Stimulated activated CD8-positive, alpha-beta memory T cell treated with anti-CD3 and anti-CD28 coated beads, Interleukin-12 subunit alpha, Interleukin-12 subunit beta, amount 100 ng/mL, for 4 hours (primary cell): Measurements from ENCODE around the gene COPS6.

Source experiments
- DNase-seq: peaks from one replicate; pipeline ENCODE4 v3.0.0-alpha.2; 2020; ENCODE audit warnings: low read depth

The COPS6 gene

GRCh38 chr7:100102950-100103840, 14.4 kb downstream of the COPS6 start:
- no peak for DNase-seq

DNA sequence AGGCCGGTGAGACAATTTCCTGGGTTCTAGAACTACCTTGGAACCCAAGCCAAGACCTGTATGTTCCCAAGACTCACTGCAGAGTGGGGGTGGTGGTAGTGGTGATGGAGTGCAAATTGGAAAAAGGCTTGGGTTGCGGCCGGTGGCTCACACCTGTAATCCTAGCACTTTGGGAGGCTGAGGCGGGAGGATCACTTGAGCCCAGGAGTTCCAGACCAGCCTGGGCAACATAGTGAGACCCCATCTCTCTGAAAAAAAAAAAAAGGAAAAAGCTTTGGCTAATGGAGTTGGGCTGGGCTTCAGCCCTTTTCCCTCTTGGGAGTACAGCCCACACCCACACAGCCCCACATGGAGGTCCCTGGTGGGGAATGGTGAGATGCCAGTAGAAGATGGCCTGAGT, 16.8 kb downstream of the COPS6 start:
- DNase-seq = no peak

GRCh38 chr7:100106633-100107032, 17.9 kb downstream of the COPS6 start:
- no peak for DNase-seq

- DNase-seq = no peak
Observed at GRCh38 chr7:100107125-100107737, 18.5 kb downstream of the COPS6 start.

- DNase-seq = no peak
Observed at GRCh38 chr7:100107890-100108289, 19.1 kb downstream of the COPS6 start.

- no peak for DNase-seq
Observed at GRCh38 chr7:100109521-100110163, 20.9 kb downstream of the COPS6 start.

DNA sequence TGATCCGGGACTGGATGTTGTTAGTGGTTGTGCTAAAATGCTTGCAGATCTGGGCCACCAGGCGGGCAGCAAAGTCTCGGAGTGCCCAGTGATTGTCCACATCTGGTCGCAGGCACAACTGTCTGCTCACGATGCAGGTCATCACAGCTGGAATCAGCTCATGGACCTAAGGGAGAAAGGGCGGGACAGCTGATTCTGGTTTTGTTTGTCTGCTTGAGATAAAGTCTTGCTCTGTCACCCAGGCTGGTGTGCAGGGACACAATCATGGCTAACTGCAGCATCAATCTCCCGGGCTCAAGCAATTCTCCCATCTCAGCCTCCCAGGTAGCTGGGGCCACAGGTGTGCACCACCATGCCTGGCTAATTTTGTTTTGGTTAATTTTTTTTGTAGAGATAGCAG, 22.4 kb downstream of the COPS6 start:
- DNase-seq = no peak

- DNase-seq = no peak
Observed at GRCh38 chr7:100111914-100112313, 23.1 kb downstream of the COPS6 start.

- DNase-seq = no peak
Observed at GRCh38 chr7:100115026-100115425, 26.3 kb downstream of the COPS6 start.

- no peak for DNase-seq
Observed at GRCh38 chr7:100118388-100119071, 29.8 kb downstream of the COPS6 start.

- peak; percentile 87 for DNase-seq
Observed at GRCh38 chr7:100119072-100119969, 30.6 kb downstream of the COPS6 start, which contains the start of the genes CNPY4 and TAF6. CNPY4 (plus strand) TSS chr7:100119634; CDS start chr7:100119745, 111 bp downstream. TAF6 (minus strand) TSS chr7:100119358; CDS start chr7:100114209, 5,149 bp downstream.

- peak; percentile 44 for DNase-seq
Observed at GRCh38 chr7:100119970-100120732, 31.4 kb downstream of the COPS6 start.

GRCh38 chr7:100120733-100121036, 31.9 kb downstream of the COPS6 start:
- no peak for DNase-seq

DNA sequence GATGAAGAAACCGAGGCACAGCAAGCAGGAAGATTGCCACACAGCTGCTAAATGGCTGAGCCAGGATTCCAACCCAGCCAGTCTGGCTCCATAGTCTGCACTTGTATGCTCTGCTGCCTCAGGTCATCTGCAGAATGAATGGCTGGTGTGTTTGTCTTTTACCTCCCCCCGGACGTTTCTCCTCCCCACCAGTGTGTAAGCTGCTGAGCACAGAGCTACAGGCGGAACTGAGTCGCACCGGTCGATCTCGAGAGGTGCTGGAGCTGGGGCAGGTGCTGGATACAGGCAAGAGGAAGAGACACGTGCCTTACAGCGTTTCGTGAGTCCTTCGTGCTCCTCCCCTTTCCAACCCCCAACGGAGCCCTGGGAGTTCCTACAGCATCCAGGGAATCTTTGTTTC, 33.3 kb downstream of the COPS6 start:
- no peak for DNase-seq

DNA sequence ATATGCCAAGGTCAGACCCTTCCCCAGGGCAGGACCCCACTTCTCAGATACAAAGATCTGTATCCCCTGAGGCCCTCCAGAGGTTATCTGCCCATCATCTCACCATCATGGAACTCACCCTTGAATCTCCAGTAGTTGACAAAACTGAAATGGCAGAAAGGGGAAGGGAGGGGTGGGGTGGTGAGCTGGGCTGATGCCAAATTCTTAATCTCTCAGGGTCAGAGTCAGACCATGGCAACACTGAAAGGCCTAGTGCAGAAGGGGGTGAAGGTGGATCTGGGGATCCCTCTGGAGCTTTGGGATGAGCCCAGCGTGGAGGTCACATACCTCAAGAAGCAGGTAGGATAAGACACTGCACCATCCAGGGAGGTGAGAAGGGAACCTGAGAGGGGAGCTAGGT, 33.8 kb downstream of the COPS6 start:
- no peak for DNase-seq

- DNase-seq = no peak
Observed at GRCh38 chr7:100124301-100125230, 35.8 kb downstream of the COPS6 start.

- no peak for DNase-seq
Observed at GRCh38 chr7:100126239-100126930, 37.6 kb downstream of the COPS6 start.

DNA sequence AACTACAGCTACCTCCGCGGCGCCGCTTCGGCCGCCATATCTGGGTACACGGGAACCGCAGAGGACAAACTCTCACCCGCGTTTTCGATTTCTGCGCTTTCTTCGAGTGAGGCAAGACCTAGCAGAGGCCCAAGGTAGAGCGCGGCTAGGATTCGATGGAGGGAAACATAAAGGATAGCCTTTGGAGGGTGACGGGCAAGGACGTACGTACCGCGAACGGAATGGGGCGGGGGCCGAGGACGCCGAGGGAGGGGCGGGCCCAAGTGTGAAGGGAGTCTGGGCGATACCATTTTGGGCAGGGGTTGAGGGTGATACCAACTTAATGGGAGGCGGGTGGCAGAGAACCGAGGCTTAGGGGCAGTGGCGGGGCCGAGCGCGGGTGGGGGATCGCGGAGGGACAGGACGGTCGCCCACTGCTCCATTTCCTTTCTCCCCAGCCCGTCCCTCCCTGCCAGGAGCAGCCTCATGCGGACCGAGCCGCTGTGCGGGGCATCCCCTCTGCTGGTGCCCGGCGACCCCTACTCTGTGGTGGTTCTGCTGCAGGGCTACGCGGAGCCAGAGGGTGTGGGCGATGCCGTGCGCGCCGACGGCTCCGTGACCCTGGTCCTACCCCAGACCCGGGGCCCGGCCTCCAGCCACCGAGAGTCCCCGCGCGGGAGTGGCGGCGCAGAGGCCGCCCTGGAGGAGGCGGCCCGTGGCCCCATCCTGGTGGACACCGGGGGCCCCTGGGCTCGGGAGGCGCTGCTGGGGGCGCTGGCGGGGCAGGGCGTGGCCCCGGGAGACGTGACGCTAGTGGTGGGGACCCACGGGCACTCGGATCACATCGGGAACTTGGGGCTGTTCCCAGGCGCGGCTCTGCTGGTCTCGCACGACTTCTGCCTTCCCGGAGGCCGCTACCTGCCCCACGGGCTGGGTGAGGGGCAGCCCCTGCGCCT, 38.4 kb downstream of the COPS6 start, which contains the start of gene MBLAC1:
MBLAC1 (plus strand) TSS at position 37 of the 935 bp plus-strand sequence; CDS start at position 466, 429 bp downstream.
- DNase-seq = peak; percentile 79
